Astrocyte of the cerebellum (primary cell): ENCODE results near the gene SERF2.

Experiments used
- DNase-seq: peaks from one replicate; pipeline ENCODE4 v3.0.0-alpha.2; 2011; ENCODE audit warnings: low read depth
- H3K4me3 ChIP-seq: 2 replicates; pipeline ENCODE4 v1.5.1; 2011; ENCODE audit warnings: mild to moderate bottlenecking, low read depth, low read length, moderate library complexity
- CTCF ChIP-seq: IDR thresholded peaks from 2 replicates; pipeline ENCODE4 v1.5.1; 2012; ENCODE audit warnings: low read length, low read depth, moderate library complexity, mild to moderate bottlenecking; ENCODE audit errors: missing control alignments
- in situ Hi-C: cut with HindIII; loops from 2 replicates; pipeline ENCODE4 v1.10.0; 2017; ENCODE audit warnings: low sequenced_read_pairs

Gene SERF2

GRCh38 chr15:43775411-43775965 lies 16.6 kb upstream of the SERF2 start:
- DNase-seq, result no peak
- H3K4me3 ChIP-seq, result no peak overlapping the region
- peak; percentile 42 for TF ChIP-seq CTCF
- in situ Hi-C loops, result no loop called here

- in situ Hi-C loops, result no loop called here
- peak overlapping the region; percentile 52 for H3K4me3 ChIP-seq
- TF ChIP-seq CTCF, result no peak
- no peak for DNase-seq
Measured at GRCh38 chr15:43776101-43776717, 15.9 kb upstream of the SERF2 start.

GRCh38 chr15:43776718-43777266 lies 15.3 kb upstream of the SERF2 start, which contains the start of gene ELL3:
Gene ELL3, minus strand, starts transcription at chr15:43776966. Its CDS starts 65 bp downstream, at chr15:43776901.
- in situ Hi-C loops, result no loop called here
- no peak for DNase-seq
- peak within 1 kb of the TSS; percentile 52 for H3K4me3 ChIP-seq
- TF ChIP-seq CTCF, result no peak

GRCh38 chr15:43777267-43777914 lies 14.7 kb upstream of the SERF2 start:
- peak overlapping the region; percentile 52 for H3K4me3 ChIP-seq
- DNase-seq, result no peak
- in situ Hi-C loops, result no loop called here
- peak; percentile 64 for TF ChIP-seq CTCF

- in situ Hi-C loops, result no loop called here
- TF ChIP-seq CTCF, result no peak
- no peak for DNase-seq
- H3K4me3 ChIP-seq, result no peak overlapping the region
Measured at GRCh38 chr15:43779016-43779415, 13.1 kb upstream of the SERF2 start.

GRCh38 chr15:43789409-43789808 lies 2.7 kb upstream of the SERF2 start:
- DNase-seq, result no peak
- TF ChIP-seq CTCF, result no peak
- in situ Hi-C loops, result no loop called here
- H3K4me3 ChIP-seq, result no peak overlapping the region
